ENCODE measurements around the gene TMEM72. TPM values are rescaled to one million over a fixed set of nuclear protein-coding genes. Genes with fewer than 3 reads are reported as not detected.

Gene TMEM72
- total RNA-seq, 1 experiment from 2014 or later = not detected

DNA sequence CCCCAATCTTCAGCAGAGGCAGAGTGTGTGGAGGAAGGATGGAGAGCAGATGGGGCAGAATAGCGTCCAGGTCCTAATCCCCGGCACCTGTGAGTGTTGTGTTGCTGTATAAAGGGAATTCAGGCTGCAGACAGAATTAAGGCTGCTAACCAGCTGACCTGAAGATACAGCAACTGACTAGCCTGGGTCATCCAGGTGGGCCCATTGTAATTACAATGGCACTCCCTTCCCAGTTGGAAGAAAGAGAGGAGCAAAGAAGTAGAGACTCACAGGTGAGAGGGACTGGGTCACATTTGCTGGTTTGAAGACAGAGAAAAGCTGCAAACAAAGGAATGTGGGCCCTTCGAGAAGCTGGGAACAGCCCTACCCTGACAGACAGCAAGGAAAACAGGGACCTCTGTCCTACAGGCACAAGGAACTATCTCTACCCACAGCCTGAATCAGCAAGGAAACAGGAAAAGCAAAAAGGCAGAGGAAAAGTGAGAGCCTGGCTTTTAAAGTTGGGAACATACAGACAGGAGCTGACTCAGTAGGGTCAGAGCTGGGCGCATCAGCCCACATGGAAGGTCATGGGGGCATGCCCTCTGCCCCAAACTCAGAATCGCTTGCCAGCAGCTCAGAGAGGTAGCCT is 11.6 kb upstream of the TMEM72 start:
- Mint-ChIP-seq H3K36me3 (ENCODE audit: insufficient read depth, unreplicated experiment) (no peaks in the 10 kb centered on the region), H3K27ac (ENCODE audit: unreplicated experiment) (no peak overlapping the region), H3K27me3 (ENCODE audit: insufficient read depth, unreplicated experiment) (peaks cover 10% of the 10 kb centered on the region), H3K4me1 (ENCODE audit: low read depth, unreplicated experiment) (no peaks in the 10 kb centered on the region), H3K4me3 (ENCODE audit: unreplicated experiment) (no peak overlapping the region), H3K9me3 (ENCODE audit: unreplicated experiment) (no peaks in the 10 kb centered on the region)
- CTCF ChIA-PET = interaction anchor here (0.9 kb wide), 1 partner anchor 25 kb away, joined by 3 read pairs; no protein-coding TSS in a partner anchor
- Histone ChIP-seq H3K4me1 (no peaks in the 10 kb centered on the region), H3K9me3 (peaks cover 10% of the 10 kb centered on the region; the same call in 1 of the 2 replicates), H3K27me3 (replicated peaks; ENCODE audit: control insufficient read depth, insufficient read depth, low read length) (no peaks in the 10 kb centered on the region), H3K4me3 (ENCODE audit: low read depth, low read length) (no peak overlapping the region), H3K36me3 (ENCODE audit: control insufficient read depth, insufficient read depth, low read length) (no peaks in the 10 kb centered on the region)
- POLR2A ChIA-PET = no interaction called here
- intact Hi-C loops (cut with micrococcal nuclease; ENCODE audit: unreplicated experiment) = no loop called here
- no TSS peak for BruUV-seq (replicated peaks)
- TF ChIP-seq, protein P1, sequence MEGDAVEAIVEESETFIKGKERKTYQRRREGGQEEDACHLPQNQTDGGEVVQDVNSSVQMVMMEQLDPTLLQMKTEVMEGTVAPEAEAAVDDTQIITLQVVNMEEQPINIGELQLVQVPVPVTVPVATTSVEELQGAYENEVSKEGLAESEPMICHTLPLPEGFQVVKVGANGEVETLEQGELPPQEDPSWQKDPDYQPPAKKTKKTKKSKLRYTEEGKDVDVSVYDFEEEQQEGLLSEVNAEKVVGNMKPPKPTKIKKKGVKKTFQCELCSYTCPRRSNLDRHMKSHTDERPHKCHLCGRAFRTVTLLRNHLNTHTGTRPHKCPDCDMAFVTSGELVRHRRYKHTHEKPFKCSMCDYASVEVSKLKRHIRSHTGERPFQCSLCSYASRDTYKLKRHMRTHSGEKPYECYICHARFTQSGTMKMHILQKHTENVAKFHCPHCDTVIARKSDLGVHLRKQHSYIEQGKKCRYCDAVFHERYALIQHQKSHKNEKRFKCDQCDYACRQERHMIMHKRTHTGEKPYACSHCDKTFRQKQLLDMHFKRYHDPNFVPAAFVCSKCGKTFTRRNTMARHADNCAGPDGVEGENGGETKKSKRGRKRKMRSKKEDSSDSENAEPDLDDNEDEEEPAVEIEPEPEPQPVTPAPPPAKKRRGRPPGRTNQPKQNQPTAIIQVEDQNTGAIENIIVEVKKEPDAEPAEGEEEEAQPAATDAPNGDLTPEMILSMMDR (IDR thresholded peaks at IDR 0.05; ENCODE audit: insufficient read depth in 1 of 2, low read depth in 1 of 2, low read length in 1 of 2, severe bottlenecking in 1 of 2, unreplicated experiment in 1 of 2) = no peak
- no peak for DNase-seq

DNA sequence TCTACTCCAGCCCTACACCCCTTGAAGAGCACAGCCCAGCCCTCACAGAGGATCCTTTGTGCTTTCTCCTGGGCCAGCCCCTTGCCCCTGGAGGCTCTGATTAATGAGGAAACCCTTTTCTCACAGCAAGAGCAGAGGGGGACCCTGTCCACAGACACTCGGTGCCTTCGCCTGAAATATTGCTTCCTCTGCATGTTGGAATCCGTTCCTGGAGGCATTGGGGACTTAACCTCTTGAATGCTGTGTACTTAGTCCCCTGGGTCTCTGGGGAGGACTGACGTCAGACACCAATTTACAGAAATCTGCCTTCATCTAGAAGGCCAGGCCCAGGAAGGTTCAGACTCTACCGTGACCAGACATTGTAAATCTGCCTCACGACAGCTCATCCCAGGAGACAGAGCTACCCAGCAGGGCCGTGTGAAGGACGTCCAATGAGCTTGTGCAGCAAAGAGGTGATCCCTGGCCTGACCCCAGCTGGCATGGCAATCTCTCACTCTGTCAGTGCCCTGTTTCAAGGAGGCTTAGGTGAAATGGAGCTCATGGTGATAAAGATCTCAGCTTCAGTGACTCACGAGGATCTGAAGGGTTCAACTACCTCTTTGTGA is 8.1 kb upstream of the TMEM72 start:
- Mint-ChIP-seq H3K4me1 (ENCODE audit: low read depth, unreplicated experiment) (no peaks in the 10 kb centered on the region), H3K4me3 (ENCODE audit: unreplicated experiment) (no peak overlapping the region), H3K36me3 (ENCODE audit: insufficient read depth, unreplicated experiment) (no peaks in the 10 kb centered on the region), H3K27me3 (ENCODE audit: insufficient read depth, unreplicated experiment) (peaks cover 7% of the 10 kb centered on the region), H3K9me3 (ENCODE audit: unreplicated experiment) (no peaks in the 10 kb centered on the region), H3K27ac (ENCODE audit: unreplicated experiment) (no peak overlapping the region)
- Histone ChIP-seq H3K27me3 (replicated peaks; ENCODE audit: control insufficient read depth, insufficient read depth, low read length) (no peaks in the 10 kb centered on the region), H3K4me1 (no peaks in the 10 kb centered on the region), H3K36me3 (ENCODE audit: control insufficient read depth, insufficient read depth, low read length) (no peaks in the 10 kb centered on the region), H3K9me3 (no peaks in the 10 kb centered on the region; the same call in 1 of the 2 replicates), H3K4me3 (ENCODE audit: low read depth, low read length) (no peak overlapping the region)
- intact Hi-C loops (cut with micrococcal nuclease; ENCODE audit: unreplicated experiment) = no loop called here
- ChIA-PET CTCF (no interaction called here), POLR2A (no interaction called here)
- TF ChIP-seq, protein P1 (IDR thresholded peaks at IDR 0.05; ENCODE audit: insufficient read depth in 1 of 2, low read depth in 1 of 2, low read length in 1 of 2, severe bottlenecking in 1 of 2, unreplicated experiment in 1 of 2) = no peak
- BruUV-seq (replicated peaks) = no TSS peak
- no peak for DNase-seq

DNA sequence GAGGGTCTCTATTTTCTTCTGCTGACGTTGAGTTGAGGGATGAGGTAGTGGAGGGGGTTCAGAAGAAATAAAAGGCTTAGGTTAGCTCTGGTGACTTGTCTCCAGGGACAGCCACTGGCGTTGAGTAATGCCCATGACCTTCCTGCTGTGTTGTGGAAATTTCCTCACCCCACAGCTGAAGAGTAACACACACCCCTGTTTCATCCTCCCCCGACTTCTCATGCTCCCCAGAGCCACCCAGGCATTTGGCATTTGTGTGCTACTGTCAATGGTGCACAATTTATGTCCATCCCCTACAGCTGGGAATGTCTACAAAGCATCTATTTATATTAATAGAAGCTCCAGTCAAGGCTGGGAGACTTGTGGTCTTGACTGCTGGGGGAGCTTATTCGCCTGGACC is 4.7 kb upstream of the TMEM72 start:
- Histone ChIP-seq H3K9me3 (no peaks in the 10 kb centered on the region; the same call in 1 of the 2 replicates), H3K4me3 (ENCODE audit: low read depth, low read length) (no peak overlapping the region), H3K27me3 (replicated peaks; ENCODE audit: control insufficient read depth, insufficient read depth, low read length) (no peaks in the 10 kb centered on the region), H3K36me3 (ENCODE audit: control insufficient read depth, insufficient read depth, low read length) (no peaks in the 10 kb centered on the region), H3K4me1 (peaks cover 15% of the 10 kb centered on the region)
- intact Hi-C loops (cut with micrococcal nuclease; ENCODE audit: unreplicated experiment) = no loop called here
- Mint-ChIP-seq H3K9me3 (ENCODE audit: unreplicated experiment) (no peaks in the 10 kb centered on the region), H3K36me3 (ENCODE audit: insufficient read depth, unreplicated experiment) (no peaks in the 10 kb centered on the region), H3K27me3 (ENCODE audit: insufficient read depth, unreplicated experiment) (peaks cover 4% of the 10 kb centered on the region), H3K27ac (ENCODE audit: unreplicated experiment) (no peak overlapping the region), H3K4me3 (ENCODE audit: unreplicated experiment) (no peak overlapping the region), H3K4me1 (ENCODE audit: low read depth, unreplicated experiment) (no peaks in the 10 kb centered on the region)
- CTCF ChIA-PET = no interaction called here
- no peak for DNase-seq
- no TSS peak for BruUV-seq (replicated peaks)
- TF ChIP-seq, protein P1 (IDR thresholded peaks at IDR 0.05; ENCODE audit: insufficient read depth in 1 of 2, low read depth in 1 of 2, low read length in 1 of 2, severe bottlenecking in 1 of 2, unreplicated experiment in 1 of 2) = no peak
- POLR2A ChIA-PET = no interaction called here
